Daoy (cell line): ENCODE data around the gene NBPF10. TPM values are rescaled to one million over a fixed set of nuclear protein-coding genes. Genes with fewer than 3 reads are reported as not detected.
"Not testable (repeated sequence)": the region's sequence is repeated elsewhere in the genome, so short reads cannot be mapped to it uniquely, and the experiment has no call there.

ENCODE experiments used
- DNase-seq: peaks from one replicate; pipeline ENCODE4 v3.0.0-alpha.2; 2015; ENCODE audit warnings: low read depth
- total RNA-seq: library from RNA; depleted of rRNA; stranded (reverse); fragments of >200 nt; shearing (Covaris generic); gene quantifications from 2 replicates; pipeline ENCODE4 v1.2.3, GENCODE V29; 2014; rRNA removed

Gene NBPF10
- 0.46 and 1.0 TPM in 2 replicates for total RNA-seq

DNA sequence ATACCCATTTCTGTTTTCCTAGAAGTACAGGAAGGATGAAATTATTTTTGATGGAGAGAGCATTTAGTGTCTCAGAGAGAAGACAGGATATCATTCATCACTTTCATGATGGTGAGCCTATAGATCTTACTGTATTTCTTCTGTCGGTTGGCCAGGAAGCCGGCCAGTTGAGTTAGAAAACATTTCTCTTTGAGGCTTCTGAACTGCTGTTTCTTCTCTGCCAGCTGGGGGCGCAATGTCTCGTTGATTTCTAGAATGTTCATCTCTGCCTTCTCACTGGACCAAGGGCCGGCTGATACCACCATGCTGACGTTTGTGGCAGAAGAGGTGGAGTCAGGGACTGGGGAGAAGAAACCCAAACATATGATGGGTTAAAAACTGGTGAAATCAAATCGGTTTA, at the start of gene NBPF10:
Gene NBPF10, minus strand, starts transcription at position 340 of the 400 bp plus-strand sequence. Its CDS starts 35 bp downstream, at position 305.
- not testable (repeated sequence) for DNase-seq

DNA sequence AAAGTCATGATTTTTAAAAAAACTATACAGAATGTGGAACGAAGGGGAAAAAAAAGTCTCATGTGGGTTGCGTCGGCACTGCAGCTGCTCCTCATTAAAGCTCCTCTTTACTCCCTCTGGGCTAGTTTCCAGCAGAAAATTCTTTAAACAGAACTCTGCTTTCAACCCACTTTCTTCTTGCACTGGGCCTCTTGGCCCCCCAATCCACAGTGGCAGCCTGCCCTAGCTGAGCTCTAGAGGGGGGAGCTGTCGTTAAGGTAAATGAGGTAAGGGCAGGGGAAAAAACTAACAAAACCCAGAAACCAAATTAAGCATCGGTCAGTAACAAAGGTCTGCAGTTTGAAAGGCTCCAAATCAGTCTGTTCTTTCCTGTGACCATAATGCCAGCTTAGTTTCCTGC, 29.9 kb upstream of the NBPF10 start:
- not testable (repeated sequence) for DNase-seq

- not testable (repeated sequence) for DNase-seq
Measured at GRCh38 chr1:146167740-146168139, 23.1 kb upstream of the NBPF10 start.

DNA sequence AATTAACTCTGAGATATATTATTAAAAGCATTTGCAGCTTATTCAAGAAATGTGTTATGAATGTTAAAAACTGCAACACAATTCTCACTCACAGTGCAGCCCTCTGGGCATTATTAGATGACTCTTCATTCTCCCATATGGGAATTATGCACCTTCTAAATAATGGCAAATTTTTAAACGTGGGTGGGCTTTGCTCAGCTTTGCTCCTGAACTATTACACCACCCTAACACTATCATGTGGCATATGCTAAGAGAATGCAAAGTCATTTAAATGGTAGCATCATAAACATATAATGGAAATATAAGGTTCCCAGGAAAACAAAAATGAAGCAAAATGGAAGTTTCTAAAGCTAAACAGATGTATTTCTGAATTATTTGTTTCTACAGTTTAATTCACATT, 22.7 kb upstream of the NBPF10 start:
- DNase-seq: not testable (repeated sequence)

Other genes with a start within 250 kb of the NBPF10 start
- 0.27 and 0.40 TPM in 2 replicates for gene ITGA10, start 234.8 kb downstream of the NBPF10 start, total RNA-seq
- 17.8 and 21.6 TPM in 2 replicates for gene PEX11B, start 226.1 kb downstream of the NBPF10 start, total RNA-seq
- gene RBM8A, start 217.3 kb downstream of the NBPF10 start, total RNA-seq: 596 and 830 TPM in 2 replicates
- gene LIX1L, start 186.8 kb downstream of the NBPF10 start, total RNA-seq: 16.0 and 21.0 TPM in 2 replicates
- gene ANKRD34A, start 180.2 kb downstream of the NBPF10 start, total RNA-seq: 0.63 TPM in 1 of 2 replicates, not detected in the other
- 9.0 and 12.6 TPM in 2 replicates for gene POLR3GL, start 180.1 kb downstream of the NBPF10 start, total RNA-seq
- 2.6 and 2.8 TPM in 2 replicates for gene TXNIP, start 148.2 kb downstream of the NBPF10 start, total RNA-seq
- gene HJV, start 123.1 kb downstream of the NBPF10 start, total RNA-seq: not detected in 2 replicates
- gene NOTCH2NLA, start 84.2 kb upstream of the NBPF10 start, total RNA-seq: 47.3 and 50.5 TPM in 2 replicates